ENCODE measurements around the gene ELP1.
"Not testable (repeated sequence)": the region's sequence is repeated elsewhere in the genome, so short reads cannot be mapped to it uniquely, and the experiment has no call there.

Gene ELP1

DNA sequence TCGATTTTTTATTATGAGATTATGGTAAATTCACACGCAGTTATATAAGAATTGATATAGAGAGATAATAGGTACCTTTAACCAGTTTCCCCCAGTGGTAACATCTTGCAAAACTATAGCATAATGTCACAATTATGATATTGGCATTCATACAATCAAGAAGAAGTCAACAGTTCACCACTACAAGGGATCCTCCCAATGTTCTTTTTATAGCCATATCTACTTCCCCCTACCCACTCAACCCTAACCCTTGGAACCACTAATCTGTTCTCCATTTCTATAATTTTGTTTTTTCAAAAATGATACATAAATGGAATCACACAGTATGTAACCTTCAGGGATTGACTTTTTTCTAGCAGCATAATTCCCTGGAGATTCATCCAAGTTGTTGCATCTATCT, 88.0 kb downstream of the ELP1 start:
- TF ChIP-seq, protein P1, sequence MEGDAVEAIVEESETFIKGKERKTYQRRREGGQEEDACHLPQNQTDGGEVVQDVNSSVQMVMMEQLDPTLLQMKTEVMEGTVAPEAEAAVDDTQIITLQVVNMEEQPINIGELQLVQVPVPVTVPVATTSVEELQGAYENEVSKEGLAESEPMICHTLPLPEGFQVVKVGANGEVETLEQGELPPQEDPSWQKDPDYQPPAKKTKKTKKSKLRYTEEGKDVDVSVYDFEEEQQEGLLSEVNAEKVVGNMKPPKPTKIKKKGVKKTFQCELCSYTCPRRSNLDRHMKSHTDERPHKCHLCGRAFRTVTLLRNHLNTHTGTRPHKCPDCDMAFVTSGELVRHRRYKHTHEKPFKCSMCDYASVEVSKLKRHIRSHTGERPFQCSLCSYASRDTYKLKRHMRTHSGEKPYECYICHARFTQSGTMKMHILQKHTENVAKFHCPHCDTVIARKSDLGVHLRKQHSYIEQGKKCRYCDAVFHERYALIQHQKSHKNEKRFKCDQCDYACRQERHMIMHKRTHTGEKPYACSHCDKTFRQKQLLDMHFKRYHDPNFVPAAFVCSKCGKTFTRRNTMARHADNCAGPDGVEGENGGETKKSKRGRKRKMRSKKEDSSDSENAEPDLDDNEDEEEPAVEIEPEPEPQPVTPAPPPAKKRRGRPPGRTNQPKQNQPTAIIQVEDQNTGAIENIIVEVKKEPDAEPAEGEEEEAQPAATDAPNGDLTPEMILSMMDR (IDR thresholded peaks at IDR 0.05; ENCODE audit: low read depth, low read length) = no peak
- no peak overlapping the region for H3K4me3 ChIP-seq (ENCODE audit: low read depth, low read length)

DNA sequence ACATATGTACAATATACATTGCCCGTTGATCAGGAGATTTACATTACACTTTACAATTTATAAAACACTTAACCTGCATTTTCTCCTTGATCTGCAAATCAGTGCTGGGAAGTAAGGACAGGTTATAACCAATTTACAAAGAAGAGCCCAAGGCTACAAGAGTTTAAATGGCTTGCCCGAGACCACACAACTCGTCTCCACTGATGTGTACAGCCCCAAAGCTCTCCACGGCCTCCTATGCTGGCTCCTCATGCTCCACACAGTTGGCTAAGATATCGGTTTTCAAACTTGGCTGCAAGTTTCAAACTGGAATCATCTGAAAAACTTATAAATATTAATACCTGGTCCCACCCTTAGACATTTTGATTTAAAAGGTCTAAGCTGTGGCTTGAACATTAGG, 88.4 kb downstream of the ELP1 start:
- TF ChIP-seq, protein P1 (IDR thresholded peaks at IDR 0.05; ENCODE audit: low read depth, low read length) = no peak
- H3K4me3 ChIP-seq (ENCODE audit: low read depth, low read length) = no peak overlapping the region

DNA sequence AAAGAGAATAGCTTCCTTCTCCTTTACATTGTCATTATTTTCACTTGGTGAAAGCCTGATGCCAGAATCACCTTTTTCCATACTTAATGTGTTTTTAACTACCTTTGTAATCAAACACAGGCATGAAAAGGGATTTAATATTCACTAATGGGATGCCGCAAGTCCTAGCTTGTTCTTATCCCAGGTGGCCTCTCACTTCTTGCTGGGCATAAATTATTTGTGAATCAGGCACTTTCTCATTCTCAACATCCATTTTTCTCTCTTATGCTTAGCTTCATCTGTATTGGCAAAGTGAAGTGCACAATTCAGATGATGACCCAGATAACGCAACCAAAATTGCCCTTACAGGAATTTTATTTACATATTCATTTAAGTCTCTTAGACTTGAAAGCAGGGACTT, 89.1 kb downstream of the ELP1 start:
- H3K4me3 ChIP-seq (ENCODE audit: low read depth, low read length) = no peak overlapping the region
- TF ChIP-seq, protein P1 (IDR thresholded peaks at IDR 0.05; ENCODE audit: low read depth, low read length) = no peak

DNA sequence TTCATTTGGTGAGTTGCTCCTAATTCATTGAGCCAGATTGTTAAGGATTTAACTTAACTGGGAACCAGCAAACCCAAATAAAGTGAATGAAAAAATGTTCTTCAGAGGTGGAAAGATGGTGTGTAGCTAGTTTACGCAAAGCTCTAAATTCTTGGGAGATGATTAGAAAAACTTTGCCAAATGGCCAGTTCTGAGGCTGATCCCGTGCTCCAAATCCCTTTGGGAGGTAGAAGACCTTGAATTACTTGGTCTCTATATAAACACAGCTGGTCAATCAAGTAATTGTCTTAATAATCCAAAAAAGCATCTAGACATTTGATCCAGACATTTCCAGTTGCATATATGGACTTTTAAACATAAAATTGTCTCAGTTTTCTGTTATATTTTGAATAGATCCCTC, 89.5 kb downstream of the ELP1 start:
- TF ChIP-seq, protein P1 (IDR thresholded peaks at IDR 0.05; ENCODE audit: low read depth, low read length) = no peak
- H3K4me3 ChIP-seq (ENCODE audit: low read depth, low read length) = no peak overlapping the region

DNA sequence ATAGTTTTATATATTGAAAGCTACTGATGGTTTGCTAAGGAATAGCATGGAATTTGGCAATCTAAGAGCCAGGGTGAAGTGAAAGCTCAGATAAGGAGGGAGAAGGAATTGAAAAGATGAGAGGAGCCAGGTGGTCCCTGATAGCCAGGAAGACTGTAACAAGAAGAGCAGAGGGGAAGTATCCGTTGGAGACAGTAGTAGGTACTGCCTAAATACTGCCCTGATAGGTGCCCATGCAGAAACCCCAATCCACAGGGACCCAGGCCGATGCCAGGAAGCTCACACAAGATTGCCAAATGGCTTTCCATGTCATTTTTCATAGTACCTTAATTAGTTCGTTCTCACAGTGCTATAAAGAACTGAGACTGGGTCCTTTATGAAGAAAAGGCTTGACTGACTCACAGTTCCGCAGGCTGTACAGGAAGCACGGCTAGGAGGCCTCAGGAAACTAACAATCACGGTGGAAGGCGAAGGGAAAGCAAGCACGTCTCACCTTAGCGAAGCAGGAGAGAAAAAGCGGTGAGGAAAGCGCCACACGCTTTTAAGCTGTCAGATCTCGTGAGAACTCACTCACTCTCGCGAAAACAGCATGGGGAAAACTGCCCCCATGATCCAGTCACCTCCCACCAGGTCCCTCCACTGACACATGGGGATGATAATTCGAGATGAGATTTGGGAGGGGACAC, 91.2 kb downstream of the ELP1 start:
- TF ChIP-seq, protein P1 (IDR thresholded peaks at IDR 0.05; ENCODE audit: low read depth, low read length) = no peak
- H3K4me3 ChIP-seq (ENCODE audit: low read depth, low read length) = no peak overlapping the region

DNA sequence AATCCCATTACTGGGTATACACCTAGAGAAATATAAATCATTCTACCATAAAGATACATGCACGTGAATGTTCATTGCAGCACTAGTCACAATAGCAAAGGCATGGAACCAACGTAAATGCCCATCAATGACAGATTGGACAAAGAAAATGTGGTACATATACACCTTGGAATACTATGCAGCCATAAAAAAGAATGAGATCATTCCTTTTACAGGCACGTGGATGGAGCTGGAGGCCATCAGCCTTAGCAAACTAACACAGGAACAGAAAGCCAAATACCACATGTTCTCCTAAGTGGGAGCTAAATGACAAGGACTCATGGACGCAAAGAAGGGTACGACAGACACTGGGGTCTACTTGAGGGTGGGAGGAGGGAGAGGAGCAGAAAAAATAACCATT, 94.4 kb downstream of the ELP1 start:
- not testable (repeated sequence) for H3K4me3 ChIP-seq (ENCODE audit: low read depth, low read length)

- H3K4me3 ChIP-seq (ENCODE audit: low read depth, low read length) = no peak overlapping the region
- TF ChIP-seq, protein P1 (IDR thresholded peaks at IDR 0.05; ENCODE audit: low read depth, low read length) = no peak
Measured at GRCh38 chr9:108838017-108838416, 95.9 kb downstream of the ELP1 start.

DNA sequence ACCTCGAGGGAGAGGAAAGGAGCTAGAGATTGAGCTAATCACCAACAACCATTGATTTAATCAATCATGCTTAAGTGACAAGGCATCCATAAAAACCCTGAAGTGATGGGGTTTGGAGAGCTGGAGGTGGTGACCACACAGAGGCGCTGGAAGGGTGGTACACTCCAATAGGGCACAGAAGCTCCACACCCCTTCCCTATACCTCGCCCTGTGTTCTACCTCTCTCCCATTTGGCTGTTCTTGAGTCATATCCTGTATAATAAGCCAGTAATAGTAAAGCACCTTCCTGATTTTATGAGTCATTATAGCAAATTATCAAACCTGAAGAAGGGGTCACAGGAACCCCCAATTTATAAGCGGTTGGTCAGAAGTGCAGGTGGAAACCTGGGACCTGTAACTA, 96.4 kb downstream of the ELP1 start:
- H3K4me3 ChIP-seq (ENCODE audit: low read depth, low read length) = no peak overlapping the region
- TF ChIP-seq, protein P1 (IDR thresholded peaks at IDR 0.05; ENCODE audit: low read depth, low read length) = no peak
